Midbrain (tissue), 1 donor: ENCODE results near the gene ARL10.
A peak's percentile ranks its signal among the peaks of the same experiment; 100 is the strongest.

Experiments
- DNase-seq: peaks from one replicate; lab custom pipeline; 2025; lab: John Stamatoyannopoulos, UW

Gene ARL10

GRCh38 chr5:176410486-176411180 is 45.3 kb downstream of the ARL10 start:
- no peak for DNase-seq

- no peak for DNase-seq
Measured at GRCh38 chr5:176412517-176413254, 47.4 kb downstream of the ARL10 start.

GRCh38 chr5:176413255-176413565 is 47.9 kb downstream of the ARL10 start:
- no peak for DNase-seq

GRCh38 chr5:176413709-176414191 is 48.5 kb downstream of the ARL10 start:
- no peak for DNase-seq

- DNase-seq: no peak
Measured at GRCh38 chr5:176414704-176415103, 49.4 kb downstream of the ARL10 start.

- no peak for DNase-seq
Measured at GRCh38 chr5:176415240-176415951, 50.1 kb downstream of the ARL10 start.

- peak; percentile 92 for DNase-seq
Measured at GRCh38 chr5:176415952-176416924, 51.0 kb downstream of the ARL10 start, which contains the start of gene CLTB. Gene CLTB, minus strand, starts transcription at chr5:176416539. Its CDS starts 176 bp downstream, at chr5:176416363.

GRCh38 chr5:176416965-176417364 is 51.7 kb downstream of the ARL10 start:
- no peak for DNase-seq

- DNase-seq: no peak
Measured at GRCh38 chr5:176418251-176418650, 53.0 kb downstream of the ARL10 start.

- no peak for DNase-seq
Measured at GRCh38 chr5:176420086-176420485, 54.8 kb downstream of the ARL10 start.

- no peak for DNase-seq
Measured at GRCh38 chr5:176420972-176421544, 55.8 kb downstream of the ARL10 start.

GRCh38 chr5:176424181-176424580 is 58.9 kb downstream of the ARL10 start:
- no peak for DNase-seq

GRCh38 chr5:176425138-176425537 is 59.9 kb downstream of the ARL10 start:
- DNase-seq: no peak

GRCh38 chr5:176425791-176426190 is 60.5 kb downstream of the ARL10 start:
- DNase-seq: no peak

GRCh38 chr5:176426876-176427275 is 61.6 kb downstream of the ARL10 start:
- DNase-seq: no peak

- DNase-seq: no peak
Measured at GRCh38 chr5:176427971-176428370, 62.7 kb downstream of the ARL10 start.

GRCh38 chr5:176429972-176430371 is 64.7 kb downstream of the ARL10 start:
- no peak for DNase-seq
